UCSD-AML1 (cell line): Measurements from ENCODE around the gene GPD1.
"Not testable (repeated sequence)": the region's sequence is repeated elsewhere in the genome, so short reads cannot be mapped to it uniquely, and the experiment has no call there.

Experiments used
- DNase-seq: peaks from one replicate; lab custom pipeline; 2025; ENCODE audit not compliant: unreplicated experiment; lab: John Stamatoyannopoulos, UW

Gene GPD1

DNA sequence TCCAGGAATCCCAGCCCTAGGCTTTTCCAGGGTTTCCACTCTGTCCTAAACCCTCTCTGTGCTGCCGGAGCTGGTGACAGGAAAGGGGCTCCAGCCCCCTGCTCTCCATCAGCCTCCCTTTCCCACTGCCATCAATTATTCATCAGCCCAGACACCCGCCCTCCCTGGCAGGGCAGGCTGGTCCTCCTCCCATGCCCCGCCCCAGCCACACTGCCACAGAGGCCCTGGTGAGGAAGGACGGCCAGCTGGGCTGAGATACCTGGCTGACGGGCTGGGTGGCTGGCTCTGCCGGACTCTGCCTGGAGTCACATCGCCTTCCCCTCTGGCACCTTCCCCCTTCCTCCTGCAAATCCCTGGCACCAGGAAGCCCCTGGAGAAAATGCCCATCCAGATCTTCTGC lies 30.6 kb upstream of the GPD1 start:
- no peak for DNase-seq

DNA sequence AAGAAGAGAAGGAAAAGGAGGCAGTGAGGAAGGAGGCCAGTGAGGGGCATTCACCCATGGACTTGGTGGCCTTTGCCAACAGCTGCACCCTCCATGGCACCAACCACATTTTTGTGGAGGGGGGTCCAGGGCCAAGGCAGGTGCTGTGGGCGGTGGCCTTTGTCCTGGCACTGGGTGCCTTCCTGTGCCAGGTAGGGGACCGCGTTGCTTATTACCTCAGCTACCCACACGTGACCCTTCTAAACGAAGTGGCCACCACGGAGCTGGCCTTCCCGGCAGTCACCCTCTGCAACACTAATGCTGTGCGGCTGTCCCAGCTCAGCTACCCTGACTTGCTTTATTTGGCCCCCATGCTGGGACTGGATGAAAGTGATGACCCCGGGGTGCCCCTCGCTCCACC lies 30.1 kb upstream of the GPD1 start:
- no peak for DNase-seq

DNA sequence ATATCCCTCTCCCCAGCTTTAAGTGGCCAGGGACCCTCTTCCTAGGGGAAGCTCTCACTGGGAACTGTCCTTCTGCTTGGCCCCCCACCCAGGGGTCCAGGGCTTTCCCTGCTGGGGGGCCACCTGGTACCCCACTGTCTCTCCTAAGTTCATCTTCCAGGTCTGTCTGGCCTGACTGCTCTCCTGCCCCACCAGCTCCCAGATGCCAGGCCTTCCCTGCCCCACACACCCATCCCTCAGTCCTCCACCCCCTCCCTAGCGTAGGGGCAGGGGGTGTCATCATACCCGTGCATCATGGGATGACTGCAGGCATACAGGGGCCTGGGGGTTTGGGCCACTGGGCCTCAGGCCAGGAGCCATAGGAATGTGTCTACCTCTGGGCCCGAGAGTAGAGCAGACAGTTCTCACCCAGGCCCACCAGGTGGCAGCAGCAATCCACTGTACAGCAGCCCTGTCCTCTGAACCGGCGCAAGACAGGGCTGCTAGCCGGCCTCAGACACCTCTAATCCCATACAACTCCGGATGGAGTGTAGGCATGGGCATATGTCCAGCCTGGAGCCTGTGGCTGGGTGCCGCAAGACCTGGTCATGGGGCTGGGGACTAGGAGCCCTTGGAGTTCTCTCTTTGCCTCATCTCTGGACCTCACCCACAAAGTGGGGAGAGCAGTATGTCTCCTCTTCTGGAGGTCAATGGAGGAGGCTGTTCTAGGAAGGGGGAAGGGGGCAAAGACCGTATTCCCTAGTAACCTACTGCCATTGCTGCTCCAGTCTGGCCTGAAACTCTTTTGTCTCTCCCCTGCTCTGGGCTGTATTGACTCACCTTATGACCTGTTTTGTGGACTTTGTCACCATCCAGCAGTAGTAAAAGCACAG lies 28.6 kb upstream of the GPD1 start:
- peak; percentile 82 for DNase-seq

DNA sequence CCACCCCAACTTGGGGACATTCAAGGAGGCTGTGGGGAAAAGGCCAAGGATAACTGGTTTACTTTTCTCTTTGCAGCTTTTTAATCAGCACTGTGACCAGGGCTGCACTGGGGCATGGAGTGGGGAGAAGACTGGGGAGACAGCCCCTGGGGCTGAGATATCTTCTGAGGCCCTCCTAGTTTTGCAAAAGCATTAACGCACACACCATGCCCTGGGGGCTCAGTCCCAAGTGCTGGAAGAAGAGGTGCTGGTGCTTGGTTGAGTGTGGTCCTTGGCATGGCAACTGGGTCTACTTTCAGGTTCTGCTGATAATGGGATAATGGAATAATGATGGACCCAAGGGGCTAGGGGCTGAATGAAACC lies 28.0 kb upstream of the GPD1 start:
- DNase-seq, result no peak

DNA sequence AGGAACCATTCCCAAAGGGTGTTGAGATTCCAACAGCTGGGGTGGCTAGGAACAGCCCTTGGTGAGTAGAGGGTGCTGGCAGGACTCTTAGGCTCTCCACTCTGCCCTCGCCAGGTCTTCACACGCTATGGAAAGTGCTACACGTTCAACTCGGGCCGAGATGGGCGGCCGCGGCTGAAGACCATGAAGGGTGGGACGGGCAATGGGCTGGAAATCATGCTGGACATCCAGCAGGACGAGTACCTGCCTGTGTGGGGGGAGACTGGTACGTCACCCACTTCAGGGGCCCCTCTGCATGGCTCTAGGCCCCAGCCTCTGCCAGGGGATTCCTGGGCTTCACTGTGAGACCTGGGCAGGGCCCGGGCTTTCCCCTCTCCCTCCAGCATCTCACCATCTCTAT lies 26.7 kb upstream of the GPD1 start:
- DNase-seq, result no peak

DNA sequence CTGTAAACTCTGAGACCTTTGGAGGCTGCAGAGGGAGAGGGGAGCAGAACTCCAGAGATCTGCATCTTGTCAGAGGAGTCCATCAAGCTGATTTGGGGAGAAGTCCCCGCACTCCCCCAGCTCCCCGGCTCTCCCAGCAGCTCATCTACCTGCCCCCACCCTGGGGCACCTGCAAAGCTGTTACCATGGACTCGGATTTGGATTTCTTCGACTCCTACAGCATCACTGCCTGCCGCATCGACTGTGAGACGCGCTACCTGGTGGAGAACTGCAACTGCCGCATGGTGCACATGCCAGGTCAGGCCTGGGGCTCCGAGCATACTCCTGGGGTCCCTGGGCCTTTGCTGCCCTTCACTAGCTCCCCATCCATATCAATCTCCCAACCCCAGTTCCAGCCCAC lies 25.5 kb upstream of the GPD1 start:
- no peak for DNase-seq

DNA sequence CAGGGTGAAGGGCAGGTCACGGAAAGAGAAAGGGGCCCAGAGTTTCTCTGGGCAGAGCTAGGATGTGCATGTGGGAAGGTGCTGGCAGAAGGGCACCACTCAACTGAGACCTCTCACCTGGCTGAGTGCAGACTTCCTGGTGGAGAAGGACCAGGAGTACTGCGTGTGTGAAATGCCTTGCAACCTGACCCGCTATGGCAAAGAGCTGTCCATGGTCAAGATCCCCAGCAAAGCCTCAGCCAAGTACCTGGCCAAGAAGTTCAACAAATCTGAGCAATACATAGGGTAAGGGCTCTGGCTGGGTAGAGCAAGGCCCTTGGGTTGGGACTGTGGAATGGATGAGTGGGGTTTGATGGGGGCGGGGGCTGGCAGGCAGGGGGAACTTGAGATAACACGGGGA lies 24.0 kb upstream of the GPD1 start:
- DNase-seq, result no peak

DNA sequence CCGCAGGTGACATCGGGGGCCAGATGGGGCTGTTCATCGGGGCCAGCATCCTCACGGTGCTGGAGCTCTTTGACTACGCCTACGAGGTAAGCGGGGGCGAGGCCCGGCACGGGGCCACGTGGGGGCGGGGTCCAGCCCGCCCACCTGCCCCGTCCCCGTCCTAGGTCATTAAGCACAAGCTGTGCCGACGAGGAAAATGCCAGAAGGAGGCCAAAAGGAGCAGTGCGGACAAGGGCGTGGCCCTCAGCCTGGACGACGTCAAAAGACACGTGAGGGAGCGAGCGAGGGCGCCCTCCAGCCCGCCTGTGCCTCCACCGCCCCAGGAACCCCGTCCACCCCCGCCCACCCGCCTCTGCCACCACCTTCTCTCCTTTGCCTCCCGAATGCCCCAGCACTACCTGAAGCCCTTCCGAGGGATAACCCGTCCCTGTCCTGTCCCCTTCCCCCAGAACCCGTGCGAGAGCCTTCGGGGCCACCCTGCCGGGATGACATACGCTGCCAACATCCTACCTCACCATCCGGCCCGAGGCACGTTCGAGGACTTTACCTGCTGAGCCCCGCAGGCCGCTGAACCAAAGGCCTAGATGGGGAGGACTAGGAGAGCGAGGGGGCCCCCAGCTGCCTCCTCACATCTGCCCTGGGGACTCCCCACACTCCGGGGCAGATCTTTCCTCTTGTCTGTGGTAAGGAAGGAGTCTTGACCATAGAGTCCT lies 22.6 kb upstream of the GPD1 start:
- no peak for DNase-seq

DNA sequence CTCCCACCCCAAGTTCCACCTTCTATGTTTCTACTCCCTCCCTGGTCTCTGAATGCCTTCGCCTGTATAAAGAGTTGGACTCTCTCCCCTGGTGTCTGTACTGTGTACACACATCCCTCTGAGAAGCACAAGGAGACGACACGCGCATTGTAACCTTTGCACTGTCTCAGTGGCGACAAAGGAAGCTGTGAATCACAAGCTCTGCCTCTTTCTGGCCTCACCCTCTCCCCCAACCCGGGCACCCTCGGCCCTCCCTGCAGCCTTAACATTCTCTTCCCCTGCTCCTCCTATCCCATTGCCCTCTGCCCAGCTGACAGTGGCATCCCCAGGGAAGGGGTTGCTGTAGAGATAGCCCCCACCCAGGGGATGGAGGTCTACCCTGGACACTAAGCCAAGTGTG lies 21.2 kb upstream of the GPD1 start:
- no peak for DNase-seq

DNA sequence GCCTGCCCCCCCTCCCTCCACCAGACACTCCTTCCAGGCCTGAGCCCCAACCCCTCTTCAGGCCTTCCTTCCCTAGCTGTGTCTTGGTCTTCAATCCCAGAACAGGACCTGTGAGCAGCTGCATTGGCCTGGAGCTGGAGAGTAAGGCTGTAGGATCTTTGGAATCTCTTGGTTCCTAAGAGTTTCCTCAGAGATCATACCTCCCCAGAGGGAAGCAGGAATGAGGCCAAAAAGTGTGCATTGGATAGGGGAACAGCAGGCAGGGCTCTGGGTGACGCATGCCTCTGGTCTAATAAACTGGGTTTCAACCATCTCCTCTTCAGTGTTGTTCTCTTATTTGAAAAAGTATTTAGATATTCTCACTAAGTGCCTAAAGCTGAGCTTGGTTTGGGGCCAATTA lies 20.5 kb upstream of the GPD1 start:
- no peak for DNase-seq

DNA sequence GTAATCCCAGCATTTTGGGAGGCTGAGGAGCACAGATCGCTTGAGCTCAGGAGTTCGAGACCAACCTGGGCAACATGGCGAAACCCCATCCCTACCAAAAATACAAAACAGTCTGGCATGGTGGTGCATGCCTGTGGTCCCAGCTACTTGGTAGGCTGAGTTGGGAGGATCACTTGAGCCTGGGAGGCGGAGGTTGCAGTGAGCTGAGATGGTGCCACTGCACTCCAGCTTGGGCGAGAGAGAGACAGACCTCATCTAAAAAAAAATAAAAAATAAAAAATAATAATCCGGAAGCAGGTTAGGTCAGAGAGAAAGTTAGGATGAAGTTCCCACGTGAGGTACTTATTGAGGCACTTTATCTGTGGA lies 19.4 kb upstream of the GPD1 start:
- DNase-seq, result not testable (repeated sequence)

DNA sequence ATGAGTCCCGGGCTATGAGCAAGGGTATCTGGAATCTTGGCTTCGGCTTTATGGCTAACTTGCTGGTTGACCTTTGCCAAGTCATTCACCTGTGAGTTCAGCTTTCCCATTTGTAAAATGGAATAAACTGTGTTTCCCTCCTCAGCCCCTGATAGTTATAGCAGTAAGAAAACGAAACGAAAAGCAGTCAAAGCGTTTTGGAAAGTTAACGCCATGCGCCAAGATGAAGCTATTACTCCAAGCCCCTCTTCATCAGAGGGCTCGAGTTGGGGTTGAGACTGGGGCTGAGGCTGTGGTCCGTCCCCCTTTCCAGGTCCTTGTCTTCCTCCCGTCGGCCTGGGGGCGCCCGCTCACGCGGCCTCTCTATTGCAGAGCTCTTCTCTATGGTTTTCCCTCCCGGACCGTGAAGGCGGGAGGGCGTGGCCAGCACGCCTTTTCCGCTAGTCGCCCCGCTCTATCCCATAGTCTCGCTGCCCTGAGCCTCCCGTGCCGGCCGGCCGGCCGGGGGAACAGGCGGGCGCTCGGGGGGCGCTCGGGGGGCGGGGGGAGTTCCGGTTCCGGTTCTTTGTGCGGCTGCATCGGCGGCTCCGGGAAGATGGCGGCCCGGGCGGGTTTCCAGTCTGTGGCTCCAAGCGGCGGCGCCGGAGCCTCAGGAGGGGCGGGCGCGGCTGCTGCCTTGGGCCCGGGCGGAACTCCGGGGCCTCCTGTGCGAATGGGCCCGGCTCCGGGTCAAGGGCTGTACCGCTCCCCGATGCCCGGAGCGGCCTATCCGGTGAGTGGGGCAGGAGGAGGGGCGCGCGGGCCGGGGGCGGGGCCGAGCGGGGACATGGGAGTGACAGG lies 18.8 kb upstream of the GPD1 start, which contains the start of gene SMARCD1:
Gene SMARCD1 (plus strand): TSS at position 568 of the 840 bp plus-strand sequence. CDS start 28 bp downstream, at position 596.
- peak; percentile 93 for DNase-seq

DNA sequence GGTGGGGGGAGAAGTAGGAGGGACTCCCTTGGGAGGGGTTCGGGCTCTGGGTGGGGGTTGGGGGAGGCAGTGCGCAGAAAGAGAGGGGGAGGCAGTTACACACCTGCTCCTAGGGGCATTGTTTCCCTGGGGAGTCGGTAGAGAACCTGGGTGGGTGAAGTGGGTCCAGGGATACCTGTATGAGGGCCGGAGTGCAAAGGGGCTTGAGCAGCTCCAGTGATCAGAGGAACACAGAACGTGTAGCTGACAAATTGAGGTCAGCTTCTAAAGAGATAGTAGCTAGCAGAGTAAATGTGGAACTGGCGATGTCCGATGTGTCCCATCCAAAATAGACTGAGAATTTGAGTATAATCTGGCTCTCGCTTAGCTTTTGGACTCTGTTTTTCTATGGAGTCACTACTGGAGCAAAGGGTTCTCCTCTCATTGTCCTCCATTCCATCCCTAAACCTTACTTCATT lies 18.2 kb upstream of the GPD1 start:
- DNase-seq, result no peak

DNA sequence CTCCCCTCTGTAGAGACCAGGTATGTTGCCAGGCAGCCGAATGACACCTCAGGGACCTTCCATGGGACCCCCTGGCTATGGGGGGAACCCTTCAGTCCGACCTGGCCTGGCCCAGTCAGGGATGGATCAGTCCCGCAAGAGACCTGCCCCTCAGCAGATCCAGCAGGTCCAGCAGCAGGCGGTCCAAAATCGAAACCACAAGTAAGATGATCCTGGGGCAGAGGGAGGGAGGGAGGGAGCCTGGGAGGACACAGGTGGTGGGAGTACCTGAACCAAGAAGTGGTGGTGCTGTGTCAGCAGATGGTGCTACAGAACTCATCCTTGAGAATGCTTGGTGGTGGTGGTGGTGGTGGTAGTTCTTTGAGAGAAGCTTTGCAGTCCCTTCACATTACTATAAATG lies 17.7 kb upstream of the GPD1 start:
- DNase-seq, result no peak

DNA sequence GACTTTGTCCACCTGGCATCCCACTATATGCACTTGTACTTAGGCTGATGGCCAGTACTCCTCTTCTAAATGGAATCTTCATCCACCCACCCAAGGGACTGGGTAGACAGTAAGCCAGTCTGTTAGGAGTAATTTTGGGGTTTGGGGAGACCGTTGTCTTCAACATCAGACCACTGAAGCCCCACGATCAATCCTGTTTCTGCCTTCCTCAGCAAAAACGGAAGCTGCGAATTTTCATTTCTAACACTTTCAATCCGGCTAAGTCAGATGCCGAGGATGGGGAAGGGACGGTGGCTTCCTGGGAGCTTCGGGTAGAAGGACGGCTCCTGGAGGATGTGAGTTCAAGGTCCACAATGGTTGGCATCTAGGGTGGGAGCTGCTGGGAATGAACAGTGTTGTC lies 16.7 kb upstream of the GPD1 start:
- DNase-seq, result no peak

DNA sequence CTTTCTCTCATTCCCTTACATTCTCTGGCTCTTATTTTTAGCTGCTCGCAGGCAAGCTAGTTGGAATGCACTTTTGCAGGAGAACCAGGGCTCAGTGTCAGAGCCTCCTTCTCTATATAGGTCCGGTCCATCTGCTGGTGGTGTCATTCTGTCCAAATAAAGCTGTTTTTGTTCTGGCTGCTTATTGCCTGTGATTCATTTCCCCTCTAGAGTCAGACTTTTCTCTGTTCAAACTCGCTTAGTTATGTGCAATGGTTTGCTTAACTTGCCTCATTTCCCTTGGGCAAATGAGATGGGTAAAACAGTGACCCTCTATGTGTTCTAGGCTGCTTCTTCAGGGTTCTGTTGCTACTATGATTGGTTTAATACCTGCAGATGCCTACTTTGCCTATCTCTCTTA lies 15.8 kb upstream of the GPD1 start:
- no peak for DNase-seq

DNA sequence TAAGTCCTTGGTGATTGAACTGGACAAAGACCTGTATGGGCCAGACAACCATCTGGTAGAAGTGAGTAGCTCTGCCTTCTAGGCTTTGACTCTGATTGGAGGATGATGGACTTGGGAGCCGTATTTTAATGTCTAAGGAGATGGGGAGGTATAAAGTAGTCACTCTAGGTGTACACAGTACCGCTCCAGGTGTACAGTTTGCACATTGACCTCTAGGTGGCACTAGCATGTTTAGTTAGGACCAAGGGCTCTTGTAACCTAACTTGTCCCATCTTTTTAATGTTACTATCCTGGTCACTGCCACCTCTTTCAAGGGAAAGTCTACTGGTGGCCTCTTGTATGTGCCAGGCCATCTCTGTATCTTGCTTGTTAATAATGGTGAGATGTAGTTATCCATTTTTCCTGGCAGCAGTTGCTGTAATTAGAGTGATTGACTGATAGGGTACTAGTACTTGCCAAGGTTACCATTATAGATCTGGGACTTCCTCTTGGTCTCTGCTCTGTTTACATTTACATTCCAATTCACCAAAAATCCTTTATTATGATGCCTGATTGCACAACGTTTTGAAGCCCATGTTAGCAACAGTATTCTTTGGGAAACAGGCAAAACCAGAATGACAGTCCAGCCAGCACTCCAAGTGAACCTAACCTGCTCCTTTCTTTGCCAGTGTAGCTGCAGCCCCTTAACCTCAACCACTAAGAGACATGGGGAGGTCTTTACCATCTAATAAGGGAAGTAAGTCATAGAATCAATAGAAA lies 15.1 kb upstream of the GPD1 start:
- no peak for DNase-seq

DNA sequence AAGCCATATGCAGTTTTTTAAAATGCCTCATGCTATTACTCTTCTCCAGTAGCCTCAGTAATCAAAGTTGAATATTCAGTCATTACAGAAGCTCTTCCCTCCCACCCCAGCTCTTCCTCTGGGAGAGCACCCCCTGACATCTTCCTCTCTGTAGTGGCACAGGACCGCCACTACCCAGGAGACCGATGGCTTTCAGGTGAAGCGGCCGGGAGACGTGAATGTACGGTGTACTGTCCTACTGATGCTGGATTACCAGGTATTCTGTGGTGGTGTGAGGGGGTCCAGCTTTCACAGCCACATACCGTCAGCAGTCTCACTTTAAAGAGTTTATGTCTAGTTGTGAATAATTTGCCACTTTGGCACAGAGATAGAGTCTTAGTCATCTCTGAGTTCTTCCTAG lies 14.1 kb upstream of the GPD1 start:
- DNase-seq, result no peak

DNA sequence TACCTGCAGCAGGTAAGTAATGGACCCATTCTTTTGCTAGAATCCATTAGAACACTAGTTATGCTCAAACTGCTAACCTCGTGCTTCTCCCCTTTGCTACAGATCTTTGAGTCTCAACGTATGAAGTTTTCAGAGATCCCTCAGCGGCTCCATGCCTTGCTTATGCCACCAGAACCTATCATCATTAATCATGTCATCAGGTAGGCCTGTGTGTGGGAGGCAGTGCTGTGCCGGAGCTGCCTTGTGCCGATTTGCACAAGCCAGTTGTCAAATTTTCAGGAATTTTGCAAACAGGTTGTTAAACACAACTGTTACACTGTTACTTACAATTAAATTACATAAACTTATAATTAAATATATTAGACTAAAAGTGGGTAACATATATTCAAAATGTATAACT lies 13.4 kb upstream of the GPD1 start:
- DNase-seq, result no peak

DNA sequence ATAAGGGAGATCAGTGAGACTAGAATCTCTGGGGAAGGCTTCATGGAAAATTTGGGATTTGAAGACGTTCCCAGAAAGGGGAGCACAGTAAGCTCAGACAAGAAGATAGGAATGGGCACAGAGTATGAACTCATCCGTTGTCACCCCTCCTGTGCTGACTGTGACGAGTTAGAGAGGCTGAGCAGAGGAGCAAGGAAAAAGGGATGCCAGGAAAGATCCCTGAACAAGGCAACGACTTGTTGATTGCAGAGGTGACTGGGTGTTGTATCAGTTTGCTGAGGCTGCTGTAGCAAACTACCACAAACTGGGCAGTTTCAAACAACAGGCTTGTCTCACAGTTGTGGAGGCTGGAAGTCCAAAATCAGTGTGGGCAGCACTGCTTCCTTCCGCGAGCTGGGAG lies 5.9 kb upstream of the GPD1 start:
- no peak for DNase-seq
